GM18867 (cell line): ENCODE results near the gene BUD31.
"Not testable (repeated sequence)": the region's sequence is repeated elsewhere in the genome, so short reads cannot be mapped to it uniquely, and the experiment has no call there.

Source experiments
- ATAC-seq: cut with Tn5 transposase; IDR thresholded peaks from one replicate; pipeline ENCODE4 v1.9.1; 2021; ENCODE audit warnings: mild to moderate bottlenecking, moderate library complexity; ENCODE audit not compliant: unreplicated experiment

The BUD31 gene

DNA sequence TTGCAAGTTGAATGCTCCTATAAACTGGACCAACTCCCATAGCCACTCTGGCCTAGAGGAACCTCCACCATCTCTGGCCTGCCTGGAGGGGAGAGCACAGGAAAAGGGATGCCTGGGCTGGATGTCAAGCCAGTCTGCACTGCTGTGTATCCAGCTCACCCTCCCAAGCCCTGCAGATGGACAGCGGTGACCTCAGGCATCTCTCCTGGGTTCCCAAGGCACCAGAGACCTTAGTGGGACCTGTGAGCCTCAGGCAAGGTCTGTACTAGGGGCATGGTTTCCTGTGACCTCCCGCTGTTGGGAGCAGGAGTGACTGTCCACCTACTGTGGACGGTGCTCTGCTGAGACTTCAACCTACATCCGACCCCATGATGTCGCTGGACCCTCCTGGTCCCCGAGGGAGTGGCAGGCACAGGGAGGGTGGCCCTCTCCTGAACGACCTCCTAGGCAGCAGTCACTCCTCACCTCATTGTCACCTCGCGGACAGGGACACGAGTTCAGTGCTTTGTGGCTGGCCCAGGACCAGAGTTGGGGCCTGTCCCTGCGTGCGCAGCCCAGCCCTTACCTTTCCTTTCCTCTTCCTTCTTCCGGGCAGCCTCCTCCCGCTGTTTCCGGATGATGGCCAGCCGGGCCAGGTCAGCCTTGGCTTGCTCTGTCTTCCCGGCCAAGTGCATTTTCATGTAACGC, 11.3 kb upstream of the BUD31 start:
- no peak for ATAC-seq

DNA sequence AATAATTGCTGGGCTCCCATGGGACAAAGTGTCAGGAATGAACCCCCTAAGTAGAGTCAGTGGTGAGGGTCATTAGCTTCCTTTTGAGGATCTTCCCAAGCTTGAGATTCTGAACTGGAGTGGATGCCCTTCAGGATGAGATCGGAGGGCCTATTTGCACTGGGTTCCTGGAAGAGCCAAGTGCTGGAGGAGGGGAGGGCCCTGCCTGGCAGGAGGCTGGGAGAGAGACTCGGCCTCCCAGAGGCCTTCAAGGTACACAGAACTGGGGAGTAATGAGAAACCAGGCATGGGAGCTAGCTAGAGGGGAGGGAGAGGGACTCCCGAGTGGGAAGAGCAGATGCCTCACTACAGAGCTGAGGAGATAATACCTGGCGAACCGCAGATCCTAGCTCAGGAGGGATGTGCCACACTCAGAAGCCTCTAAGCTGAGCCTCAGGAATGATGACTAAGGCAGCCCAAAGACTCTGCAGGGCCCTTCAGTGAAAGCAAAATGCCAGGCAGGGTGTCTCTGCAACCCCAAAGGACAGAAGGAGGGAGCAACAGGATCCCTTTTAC, 9.8 kb upstream of the BUD31 start:
- ATAC-seq, result no peak

DNA sequence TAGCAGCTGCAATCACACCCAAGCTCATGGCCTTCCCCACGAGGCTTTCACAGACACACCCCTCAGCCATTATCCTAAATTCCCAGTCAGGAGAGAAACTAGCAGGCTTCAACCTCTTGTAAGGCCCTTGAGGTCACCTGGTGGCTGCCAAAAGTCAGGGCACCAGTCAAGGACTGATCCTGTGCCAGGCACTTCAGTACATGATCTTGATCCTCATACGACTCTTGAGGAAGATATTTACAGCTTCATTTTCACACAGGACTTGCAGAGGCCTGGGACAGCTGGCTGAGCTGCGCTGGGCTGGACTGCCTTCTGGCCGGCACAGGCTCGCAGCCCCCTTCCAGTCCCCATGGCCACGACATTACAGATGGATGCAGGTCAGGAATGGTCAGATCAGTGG, 9.2 kb upstream of the BUD31 start:
- ATAC-seq, result no peak

DNA sequence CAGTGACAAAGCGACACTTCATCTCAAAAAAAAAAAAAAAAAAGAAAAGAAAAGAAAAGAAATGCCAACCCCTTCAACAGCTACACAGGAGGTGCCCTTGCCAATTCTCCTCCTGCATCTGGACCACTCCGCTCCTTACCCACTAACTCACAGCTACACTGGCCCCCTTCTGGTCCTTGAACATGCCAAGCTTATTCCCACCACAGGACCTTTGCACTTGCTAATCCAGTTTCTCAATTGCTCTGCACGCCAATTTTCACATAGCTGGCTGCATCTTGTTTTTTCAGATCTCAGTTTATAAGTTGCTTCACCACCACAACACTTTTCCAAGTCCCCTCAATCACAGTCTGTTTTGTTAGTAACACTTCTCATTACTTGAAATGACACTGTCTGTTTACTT, 5.9 kb upstream of the BUD31 start:
- ATAC-seq, result no peak

DNA sequence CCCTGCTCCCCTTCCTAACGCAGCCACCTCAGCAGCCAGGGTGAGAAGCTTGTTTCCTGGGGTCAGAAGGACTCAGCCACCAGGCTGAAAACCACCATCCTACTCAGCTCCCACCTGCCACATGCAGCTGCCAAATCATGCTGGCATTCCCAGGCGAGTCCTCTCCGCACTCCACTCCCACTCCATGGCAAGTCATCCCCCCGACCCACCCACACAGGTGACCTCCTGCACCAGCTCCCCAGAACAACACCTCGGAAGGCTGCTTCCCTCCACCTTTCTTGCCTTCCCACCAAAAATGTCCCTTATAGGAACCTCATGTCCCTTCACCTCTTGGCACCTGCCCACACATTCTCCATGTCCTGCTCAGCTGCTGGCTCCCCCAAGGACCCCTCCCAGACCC, 5.0 kb upstream of the BUD31 start:
- ATAC-seq, result no peak

- no peak for ATAC-seq
These were observed 4.4 kb upstream of the BUD31 start for GRCh38 chr7:99404235-99404976.

GRCh38 chr7:99404977-99405320, 3.8 kb upstream of the BUD31 start:
- no peak for ATAC-seq

GRCh38 chr7:99406557-99406956, 2.2 kb upstream of the BUD31 start:
- ATAC-seq, result no peak

DNA sequence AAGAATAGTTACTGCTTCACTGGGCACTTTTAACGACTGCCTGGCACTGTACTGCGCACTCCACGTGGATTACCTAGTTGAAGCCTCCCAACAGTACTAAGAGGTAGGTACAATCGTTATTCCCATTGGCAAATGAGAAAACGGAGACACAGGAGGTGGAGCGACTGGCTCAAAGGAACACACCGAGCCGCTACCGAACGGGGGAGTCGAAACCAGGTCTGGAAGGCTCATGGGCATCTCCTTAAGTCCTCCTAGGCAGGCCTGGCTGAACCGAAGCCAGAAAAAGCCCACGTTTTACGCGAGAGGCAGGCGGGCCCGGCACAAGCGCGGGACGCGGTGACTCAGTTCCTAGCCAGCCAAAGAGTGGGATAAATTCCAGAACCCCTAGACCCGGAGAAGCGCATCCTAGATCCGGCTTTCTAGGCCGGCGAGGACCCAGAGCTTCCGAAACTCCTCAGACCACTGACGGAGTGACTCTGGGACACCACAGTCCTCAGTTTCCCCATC, 844 bp upstream of the BUD31 start:
- peak; percentile 4 for ATAC-seq

DNA sequence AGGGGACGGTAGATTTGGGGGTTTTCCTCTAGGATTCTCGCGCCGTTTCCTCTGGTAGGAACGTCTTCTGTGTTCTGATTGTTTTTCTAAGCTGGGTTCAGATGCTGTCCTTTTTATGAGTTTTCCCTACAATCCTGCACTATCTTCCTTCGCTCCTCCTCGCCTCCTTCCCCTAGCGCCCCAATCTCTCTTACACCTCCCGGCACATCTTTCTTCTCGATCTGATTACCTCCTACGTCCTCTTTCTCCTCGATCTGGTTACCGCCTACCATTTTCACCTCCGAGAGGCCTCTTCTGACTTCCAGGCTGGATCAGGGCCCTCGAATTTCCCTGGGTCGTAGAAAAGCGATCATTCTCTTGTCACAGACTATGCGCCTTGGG, 413 bp downstream of the BUD31 start:
- ATAC-seq, result peak; percentile 8

DNA sequence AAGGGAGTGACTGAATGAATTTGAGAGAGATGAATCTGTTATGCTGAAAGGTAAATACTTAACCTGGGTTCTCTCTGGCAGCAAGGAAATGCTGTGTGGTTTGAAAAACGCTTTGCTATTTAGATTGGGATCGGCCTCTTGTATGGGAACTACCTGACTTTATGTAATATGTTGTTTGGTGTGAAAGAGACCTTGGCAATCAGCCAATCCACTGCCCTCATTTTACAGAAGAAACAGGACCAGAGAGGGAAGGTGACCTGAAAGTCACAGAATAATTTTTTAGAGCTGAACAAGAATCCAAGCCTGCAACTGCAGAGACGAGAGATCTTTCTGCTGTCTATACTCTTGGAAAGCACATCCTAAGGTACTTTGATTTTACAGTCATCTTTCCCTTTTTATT, 1.0 kb downstream of the BUD31 start:
- ATAC-seq, result no peak

DNA sequence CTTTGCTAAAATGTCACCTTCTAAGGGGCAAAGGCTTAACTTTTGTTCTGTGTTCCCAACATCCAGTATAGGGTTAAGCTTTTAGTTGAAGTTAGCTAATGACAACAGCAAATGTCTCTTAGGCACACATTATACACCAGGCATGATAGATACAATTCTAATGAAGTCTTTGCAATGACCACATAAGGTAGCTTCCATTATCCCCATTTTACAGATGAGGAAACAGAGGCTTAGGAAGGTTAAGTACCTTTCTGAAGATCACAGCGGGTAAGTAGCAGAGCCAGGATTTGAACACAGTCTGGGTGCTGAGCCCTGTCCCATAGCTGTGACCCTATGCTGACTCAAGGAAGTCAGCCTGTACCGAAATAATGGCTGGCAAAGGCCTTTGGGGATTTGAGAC, 1.9 kb downstream of the BUD31 start:
- ATAC-seq, result no peak

GRCh38 chr7:99415513-99416127, 6.9 kb downstream of the BUD31 start:
- not testable (repeated sequence) for ATAC-seq

DNA sequence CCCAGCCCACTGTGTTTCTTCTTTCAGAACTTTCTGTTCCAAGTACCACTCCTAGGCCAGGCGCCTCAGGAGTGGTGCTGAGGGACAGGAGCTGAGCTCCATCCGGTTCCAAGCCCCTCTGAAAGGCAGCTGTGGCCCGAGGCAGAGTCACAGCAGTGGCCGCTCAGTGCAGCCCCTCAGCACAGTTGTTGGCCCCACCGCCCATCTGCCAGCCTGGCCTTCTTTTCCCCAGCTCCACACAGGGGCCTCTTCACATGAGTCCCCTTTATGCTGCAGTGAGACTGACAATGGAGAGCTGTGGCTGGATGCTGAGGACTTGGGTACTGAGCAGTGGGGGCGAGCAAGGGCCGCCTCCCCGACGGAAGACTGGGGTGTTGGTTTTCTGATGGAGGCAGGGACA, 9.5 kb downstream of the BUD31 start:
- ATAC-seq, result no peak

DNA sequence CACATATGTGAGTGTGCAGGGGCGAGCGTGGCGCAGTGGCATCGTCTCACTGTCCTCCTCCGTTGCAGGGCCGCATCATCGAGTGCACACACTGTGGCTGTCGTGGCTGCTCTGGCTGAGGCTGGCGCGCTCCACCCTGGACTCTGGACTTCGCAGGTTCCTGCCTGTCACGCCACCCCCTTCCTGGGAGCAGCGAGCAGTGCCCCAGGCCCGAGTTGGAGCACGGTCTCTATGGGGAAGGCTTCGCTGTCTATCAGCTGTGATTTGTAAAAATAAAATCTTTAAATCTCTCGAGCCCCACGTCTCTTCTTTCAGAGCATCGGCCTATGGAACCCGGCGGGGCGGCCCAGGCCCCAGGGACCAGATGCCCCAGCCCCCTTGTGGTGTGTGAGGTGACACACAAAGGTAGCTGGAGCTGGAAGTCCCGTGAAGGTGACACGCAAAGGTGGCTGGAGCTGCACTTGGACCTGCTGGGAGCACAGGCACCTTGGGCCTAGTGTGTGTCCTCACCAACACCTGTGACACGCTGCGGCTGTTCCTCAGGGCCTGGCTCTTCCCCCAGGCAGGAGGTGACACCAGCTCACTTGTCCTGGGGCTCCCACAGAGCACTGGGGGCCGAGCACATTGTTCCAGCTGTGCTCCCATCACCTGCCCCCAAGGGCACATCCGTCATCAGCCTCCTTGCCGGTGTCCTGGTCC, 10.7 kb downstream of the BUD31 start:
- ATAC-seq, result no peak

- no peak for ATAC-seq
These were observed 11.4 kb downstream of the BUD31 start for GRCh38 chr7:99420213-99420612.

DNA sequence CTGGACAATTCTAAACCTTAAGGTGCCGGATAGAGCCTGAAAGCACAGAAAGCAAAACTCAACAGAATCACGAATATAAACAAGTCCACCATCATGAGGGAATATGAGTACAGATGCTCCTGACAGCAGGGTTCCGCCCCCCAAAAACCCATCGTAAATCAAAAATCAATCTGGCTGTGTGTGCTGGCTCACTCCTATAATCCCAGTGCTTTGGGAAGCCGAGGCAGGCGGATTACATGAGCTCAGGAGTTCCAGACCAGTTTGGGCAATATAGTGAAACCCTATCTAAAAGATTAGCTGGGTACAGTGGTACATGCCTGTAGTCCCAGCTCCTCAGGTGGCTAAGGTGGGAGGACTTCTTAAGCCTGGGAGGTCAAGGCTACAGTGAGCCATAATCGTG, 12.2 kb downstream of the BUD31 start:
- no peak for ATAC-seq

GRCh38 chr7:99422186-99422585, 13.4 kb downstream of the BUD31 start:
- no peak for ATAC-seq

DNA sequence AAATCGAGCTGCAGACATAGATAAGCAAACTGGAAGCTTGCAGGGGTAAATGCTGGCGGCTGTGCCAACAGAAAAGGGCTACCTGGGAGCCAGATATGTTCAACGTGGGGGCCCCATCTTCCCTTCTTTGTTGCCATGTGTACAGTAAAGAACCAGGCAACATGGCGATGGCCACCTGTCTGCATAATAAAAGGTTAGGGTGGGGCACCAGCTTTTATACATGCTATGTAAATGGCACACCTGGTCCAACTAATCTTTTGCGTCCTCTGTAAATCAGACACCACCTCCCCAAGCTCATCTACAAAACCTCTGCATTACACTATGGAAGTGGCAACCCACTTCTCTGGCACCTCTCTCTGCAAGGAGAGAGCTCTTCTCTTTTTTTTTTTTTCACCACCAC, 13.9 kb downstream of the BUD31 start:
- ATAC-seq, result no peak

DNA sequence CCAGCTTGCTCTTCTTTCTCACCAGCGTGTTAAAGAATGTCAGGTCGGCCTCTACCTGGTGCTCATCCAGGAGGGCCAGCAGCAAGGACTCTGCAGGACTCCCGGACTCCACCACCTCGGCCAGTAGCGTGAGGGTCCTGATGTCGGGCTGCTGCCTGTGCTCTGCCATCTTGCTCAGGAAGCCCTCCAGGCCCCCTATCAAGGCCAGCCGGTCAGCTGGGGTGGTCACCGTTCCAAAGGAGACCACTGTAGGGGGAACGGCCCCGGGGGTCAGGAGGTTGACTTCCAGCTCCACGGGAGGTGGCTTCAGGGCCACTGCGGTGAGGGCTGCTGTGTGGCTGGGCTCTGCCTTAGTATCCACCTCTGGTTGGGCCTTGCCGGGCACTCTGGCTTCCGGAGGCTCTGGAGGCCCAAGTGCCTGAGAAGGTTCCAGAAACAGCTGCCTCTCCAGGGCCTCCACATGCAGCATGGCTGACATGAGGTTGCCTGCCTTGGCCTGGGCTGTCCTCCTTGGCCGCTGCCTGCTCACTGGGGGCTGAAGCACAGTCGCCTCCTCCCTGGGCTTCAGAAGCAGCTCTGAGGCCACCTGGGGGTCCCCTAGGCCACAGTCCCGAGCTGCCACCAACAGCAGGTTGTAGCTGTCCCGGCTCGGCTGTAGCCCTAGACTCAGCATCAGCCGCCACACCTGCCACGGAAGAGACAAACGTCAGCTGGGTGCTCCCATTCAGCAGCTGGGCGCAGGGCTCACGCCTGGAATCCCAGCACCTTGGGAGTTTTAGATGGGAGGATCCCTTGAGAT, 16.4 kb downstream of the BUD31 start:
- ATAC-seq, result no peak
